IPS-18c (cell line): ENCODE measurements around the gene FHIT.
"Not testable (repeated sequence)": the region's sequence is repeated elsewhere in the genome, so short reads cannot be mapped to it uniquely, and the experiment has no call there.

Experiments used
- H3K4me3 ChIP-seq: 2 replicates; pipeline ENCODE4 v1.7.0; 2013; ENCODE audit warnings: low read depth, mild to moderate bottlenecking, low read length, moderate library complexity; ENCODE audit not compliant: insufficient read depth
- H3K9me3 ChIP-seq: one replicate; pipeline ENCODE4 v1.6.1; 2013; ENCODE audit warnings: mild to moderate bottlenecking, low read length, moderate library complexity; ENCODE audit not compliant: control insufficient read depth, insufficient read depth

Gene FHIT

DNA sequence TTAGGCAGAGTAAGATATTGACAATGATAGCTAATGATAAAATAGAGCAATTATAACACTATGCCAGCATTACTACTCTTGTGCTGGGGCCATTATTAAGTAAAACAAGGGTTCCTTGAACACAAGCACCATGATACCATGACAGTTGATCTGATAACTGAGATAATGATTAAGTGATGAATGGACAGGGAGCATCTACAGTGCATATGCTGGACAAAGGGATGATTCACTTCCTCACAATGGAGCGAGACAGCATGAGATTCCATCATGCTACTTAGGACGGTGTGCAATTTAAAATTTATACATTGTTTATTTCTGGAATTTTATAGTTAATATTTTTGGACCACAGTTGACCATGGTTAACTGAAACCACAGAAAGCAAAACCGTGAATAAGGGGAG is 156.6 kb downstream of the FHIT start:
- Histone ChIP-seq H3K9me3 (no peaks in the 10 kb centered on the region), H3K4me3 (no peak overlapping the region)

GRCh38 chr3:61093364-61093763 is 157.9 kb downstream of the FHIT start:
- no peak overlapping the region for H3K4me3 ChIP-seq
- no peaks in the 10 kb centered on the region for H3K9me3 ChIP-seq

DNA sequence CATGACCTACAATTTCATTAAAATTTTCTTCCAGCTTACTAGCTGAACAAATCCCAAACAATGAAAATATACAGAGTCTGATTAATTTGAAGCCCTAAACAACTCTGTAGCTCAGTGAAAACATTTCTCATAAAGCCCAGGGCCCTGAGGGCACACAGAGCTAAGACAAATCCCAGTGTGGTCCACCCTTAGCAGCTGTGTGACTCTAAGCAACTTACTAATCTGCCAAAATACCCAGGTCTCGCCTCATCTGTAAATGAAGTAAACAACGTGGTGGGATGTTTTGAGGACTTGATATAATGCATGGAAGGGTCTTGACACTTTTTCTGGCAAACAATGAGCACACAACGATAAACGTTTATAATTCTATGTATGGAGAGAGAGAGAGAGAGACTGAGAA is 158.4 kb downstream of the FHIT start:
- H3K9me3 ChIP-seq, result no peaks in the 10 kb centered on the region
- no peak overlapping the region for H3K4me3 ChIP-seq

- H3K4me3 ChIP-seq, result no peak overlapping the region
- H3K9me3 ChIP-seq, result no peaks in the 10 kb centered on the region
Observed at GRCh38 chr3:61090389-61091169, 160.7 kb downstream of the FHIT start.

DNA sequence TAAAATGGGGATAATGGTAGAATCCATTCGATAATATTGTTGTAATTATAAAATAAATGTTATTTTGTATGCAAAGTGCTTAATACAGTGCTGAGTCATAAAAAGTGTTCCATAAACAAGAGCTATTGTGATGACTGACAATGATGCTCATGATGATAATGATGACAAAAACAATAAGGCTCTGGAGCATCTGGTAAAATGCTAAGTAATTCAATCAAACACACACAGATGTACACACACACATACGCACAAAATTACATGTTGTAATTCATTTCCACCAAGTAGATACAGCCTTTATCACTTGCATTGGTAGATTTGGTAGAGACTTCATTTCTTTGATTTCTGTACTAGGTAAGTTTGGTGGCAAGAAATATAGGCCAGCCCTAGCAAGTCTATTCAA is 163.8 kb downstream of the FHIT start:
- Histone ChIP-seq H3K9me3 (no peaks in the 10 kb centered on the region), H3K4me3 (no peak overlapping the region)

DNA sequence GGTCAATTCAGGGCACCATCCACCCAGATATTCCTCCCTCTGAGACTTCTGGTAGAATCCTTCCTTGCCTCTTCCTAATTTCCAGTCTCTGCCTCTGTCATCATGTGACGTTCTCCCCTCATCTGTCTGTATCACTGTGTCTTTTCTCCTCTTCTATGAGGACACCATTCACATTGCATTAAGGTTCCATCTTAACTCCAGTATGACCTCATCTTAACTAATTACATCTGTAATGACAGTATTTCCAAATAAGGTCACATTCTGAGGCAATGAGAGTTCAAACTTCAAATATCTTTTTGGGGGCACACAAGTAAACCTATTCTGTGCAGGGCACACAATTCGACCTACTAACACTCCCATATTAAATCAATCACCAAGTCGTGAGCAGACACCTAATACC is 169.7 kb downstream of the FHIT start:
- Histone ChIP-seq H3K4me3 (no peak overlapping the region), H3K9me3 (no peaks in the 10 kb centered on the region)

DNA sequence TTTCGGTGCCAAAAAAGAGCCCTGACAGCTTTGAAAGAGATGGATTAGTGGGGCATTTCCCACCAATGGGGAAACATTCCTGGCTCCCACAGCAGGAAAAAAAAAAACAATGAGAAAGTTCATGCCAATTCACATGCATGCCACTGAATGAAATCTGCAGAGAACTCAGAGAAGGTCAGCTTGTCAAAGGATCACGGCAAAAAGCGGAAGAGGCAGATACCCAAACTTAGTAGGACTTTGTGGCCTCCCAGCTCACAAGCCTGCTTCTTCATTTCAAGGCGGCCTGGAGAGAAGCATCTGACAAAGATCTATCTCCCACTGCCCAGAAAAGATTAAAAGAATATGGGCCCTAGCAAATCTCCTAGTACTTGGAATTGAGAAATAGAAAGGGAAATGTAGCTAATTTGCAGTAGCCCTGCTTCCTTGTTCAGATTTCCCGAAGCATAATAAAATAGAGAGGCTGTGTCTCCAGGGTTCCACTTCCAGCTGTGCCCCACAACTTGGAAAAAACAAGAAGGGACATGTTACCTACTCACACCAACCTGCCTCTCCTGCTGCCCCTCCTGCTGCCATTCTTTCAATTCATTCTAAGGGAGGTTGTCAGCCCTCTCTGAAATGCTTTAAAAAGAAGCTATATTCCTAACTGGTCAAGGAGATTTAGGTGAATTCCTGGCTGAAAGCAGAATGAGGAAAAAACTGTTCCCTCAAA is 170.4 kb downstream of the FHIT start:
- Histone ChIP-seq H3K4me3 (no peak overlapping the region), H3K9me3 (no peaks in the 10 kb centered on the region)

GRCh38 chr3:61078048-61078752 is 173.1 kb downstream of the FHIT start:
- no peak overlapping the region for H3K4me3 ChIP-seq
- H3K9me3 ChIP-seq, result no peaks in the 10 kb centered on the region

DNA sequence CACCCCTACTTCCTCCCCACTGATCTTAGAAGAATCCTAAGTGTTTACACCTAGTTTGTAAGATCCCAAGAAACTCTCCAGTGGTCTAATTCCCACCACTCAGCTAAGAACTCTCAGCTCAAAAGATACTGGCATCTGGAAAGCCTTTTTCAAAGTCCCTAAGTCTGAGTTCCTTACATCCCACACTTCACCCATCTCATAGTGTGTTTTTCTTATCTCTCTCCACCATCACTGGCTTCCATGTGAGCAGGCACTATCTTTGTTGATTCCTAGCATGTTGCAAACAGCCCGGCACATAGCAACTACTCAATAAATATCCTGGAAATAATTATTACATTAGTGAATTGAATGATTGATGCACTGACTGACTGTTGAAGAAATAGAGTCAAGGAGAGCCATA is 173.7 kb downstream of the FHIT start:
- Histone ChIP-seq H3K9me3 (no peaks in the 10 kb centered on the region), H3K4me3 (no peak overlapping the region)

DNA sequence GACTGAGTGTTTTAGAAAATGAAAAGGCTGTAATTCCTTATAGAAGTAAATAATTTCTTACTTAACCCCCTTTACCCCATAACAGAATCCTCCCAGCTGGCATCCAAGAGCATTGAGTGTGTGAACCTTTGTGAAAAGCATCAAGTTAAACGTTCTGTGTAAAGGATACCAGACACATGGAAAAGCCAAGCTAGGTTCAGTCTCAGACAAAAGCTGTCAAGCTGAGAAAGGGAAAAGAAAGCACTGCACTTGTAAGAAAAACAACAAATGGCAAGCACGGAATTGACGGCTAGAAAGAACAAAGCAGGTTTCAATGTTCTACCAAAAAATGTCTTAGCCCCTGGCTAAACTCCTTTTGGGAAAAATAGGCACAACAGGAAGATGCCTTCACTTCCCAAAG is 176.5 kb downstream of the FHIT start:
- H3K4me3 ChIP-seq, result no peak overlapping the region

GRCh38 chr3:61073566-61074165 is 177.6 kb downstream of the FHIT start:
- no peak overlapping the region for H3K4me3 ChIP-seq
- no peaks in the 10 kb centered on the region for H3K9me3 ChIP-seq

More for the DNA sequence above, 176.5 kb downstream of the FHIT start:
- H3K9me3 ChIP-seq, result no peaks in the 10 kb centered on the region

- H3K9me3 ChIP-seq, result no peaks in the 10 kb centered on the region
- no peak overlapping the region for H3K4me3 ChIP-seq
Observed at GRCh38 chr3:61068084-61068483, 183.2 kb downstream of the FHIT start.

GRCh38 chr3:61066800-61067199 is 184.5 kb downstream of the FHIT start:
- no peaks in the 10 kb centered on the region for H3K9me3 ChIP-seq
- H3K4me3 ChIP-seq, result no peak overlapping the region

DNA sequence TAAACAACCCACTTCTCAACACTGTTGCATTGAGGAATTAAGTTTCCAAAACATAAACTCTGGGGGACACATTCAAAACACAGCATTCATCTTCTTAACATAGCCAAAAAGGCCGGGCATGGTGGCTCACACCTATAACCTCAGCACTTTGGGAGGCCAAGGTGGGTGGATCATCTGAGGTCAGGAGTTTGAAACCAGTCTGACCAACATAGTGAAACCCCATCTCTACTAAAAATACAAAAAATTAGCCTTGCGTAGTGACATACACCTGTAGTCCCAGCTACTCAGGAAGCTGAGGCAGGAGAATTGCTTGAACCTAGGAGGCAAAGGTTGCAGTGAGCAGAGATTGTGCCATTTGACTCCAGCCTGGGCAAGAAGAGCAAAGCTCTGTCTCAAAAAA is 185.0 kb downstream of the FHIT start:
- not testable (repeated sequence) for H3K9me3 ChIP-seq, H3K4me3 ChIP-seq

DNA sequence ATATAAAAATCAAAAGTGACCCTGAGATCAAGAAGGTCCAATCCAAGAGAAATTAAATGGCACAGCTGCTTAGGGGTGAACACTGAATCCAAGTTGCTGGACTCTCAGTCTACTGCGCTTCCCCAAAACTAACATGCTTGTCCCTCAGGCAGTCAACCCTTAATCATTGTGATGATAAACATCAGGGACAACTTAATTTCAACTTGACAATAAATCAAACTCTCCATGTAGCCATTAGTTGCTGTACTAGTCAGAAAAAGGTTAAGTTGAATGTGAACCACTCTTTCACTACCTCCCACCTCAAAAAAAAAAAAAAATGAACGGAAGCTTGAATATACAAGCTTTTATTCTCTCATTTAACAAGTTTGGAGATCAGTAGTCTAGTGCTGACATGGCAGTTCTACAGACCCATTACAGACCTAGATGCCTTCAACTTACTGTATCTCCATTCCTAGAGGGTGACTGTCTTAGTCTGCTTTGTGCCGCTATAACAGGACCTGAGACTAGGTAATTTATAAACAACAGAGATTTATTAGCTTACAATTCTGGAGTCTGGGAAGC is 185.7 kb downstream of the FHIT start:
- no peaks in the 10 kb centered on the region for H3K9me3 ChIP-seq
- H3K4me3 ChIP-seq, result no peak overlapping the region

DNA sequence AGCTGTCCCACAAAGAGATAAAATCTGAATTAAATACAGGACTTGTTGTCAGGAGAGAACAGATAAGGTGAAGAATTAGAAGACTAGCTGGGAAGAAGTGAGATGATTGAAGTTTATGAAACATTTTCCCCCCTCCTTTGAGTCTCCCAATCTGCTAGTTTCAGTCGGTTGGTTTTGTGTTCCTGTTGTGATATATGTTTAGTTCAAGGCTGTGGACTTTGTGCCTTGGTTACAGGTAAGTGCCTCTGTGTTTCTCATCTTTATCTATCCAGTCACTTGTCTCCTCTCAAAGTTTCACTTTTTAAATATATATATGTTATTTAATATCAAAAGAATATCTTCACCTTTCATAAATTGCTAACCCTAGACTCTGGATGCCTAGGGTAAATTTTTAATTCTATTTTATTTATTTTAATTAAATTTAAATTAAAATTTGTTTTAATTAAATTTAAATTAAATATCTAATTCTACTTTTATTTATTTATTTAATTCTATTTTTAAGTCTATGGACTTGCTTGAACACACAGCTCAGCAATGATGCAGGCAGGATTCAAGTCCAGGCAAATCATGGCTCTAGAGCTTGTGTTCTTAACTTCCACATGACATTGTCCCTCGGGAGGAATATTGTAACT is 190.0 kb downstream of the FHIT start:
- Histone ChIP-seq H3K9me3 (no peaks in the 10 kb centered on the region), H3K4me3 (no peak overlapping the region)

GRCh38 chr3:61060411-61060861 is 190.8 kb downstream of the FHIT start:
- H3K9me3 ChIP-seq, result no peaks in the 10 kb centered on the region

More at GRCh38 chr3:61060411-61060861, 190.8 kb downstream of the FHIT start:
- no peak overlapping the region for H3K4me3 ChIP-seq
